Dermis blood vessel endothelial cell (primary cell): ENCODE data around the gene CLCA1. TPM values are rescaled to one million over a fixed set of nuclear protein-coding genes. Genes with fewer than 3 reads are reported as not detected.
A peak's percentile ranks its signal among the peaks of the same experiment; 100 is the strongest.

Experiments used
- DNase-seq: peaks from one replicate; pipeline ENCODE4 v3.0.0; 2010
- total RNA-seq: library from RNA; depleted of rRNA; stranded (reverse); fragments of >200 nt; gene quantifications from 2 replicates; pipeline ENCODE4 v1.2.3, GENCODE V29; 2014

Gene CLCA1
- total RNA-seq, 1 donor from 2014 or later, result not detected

DNA sequence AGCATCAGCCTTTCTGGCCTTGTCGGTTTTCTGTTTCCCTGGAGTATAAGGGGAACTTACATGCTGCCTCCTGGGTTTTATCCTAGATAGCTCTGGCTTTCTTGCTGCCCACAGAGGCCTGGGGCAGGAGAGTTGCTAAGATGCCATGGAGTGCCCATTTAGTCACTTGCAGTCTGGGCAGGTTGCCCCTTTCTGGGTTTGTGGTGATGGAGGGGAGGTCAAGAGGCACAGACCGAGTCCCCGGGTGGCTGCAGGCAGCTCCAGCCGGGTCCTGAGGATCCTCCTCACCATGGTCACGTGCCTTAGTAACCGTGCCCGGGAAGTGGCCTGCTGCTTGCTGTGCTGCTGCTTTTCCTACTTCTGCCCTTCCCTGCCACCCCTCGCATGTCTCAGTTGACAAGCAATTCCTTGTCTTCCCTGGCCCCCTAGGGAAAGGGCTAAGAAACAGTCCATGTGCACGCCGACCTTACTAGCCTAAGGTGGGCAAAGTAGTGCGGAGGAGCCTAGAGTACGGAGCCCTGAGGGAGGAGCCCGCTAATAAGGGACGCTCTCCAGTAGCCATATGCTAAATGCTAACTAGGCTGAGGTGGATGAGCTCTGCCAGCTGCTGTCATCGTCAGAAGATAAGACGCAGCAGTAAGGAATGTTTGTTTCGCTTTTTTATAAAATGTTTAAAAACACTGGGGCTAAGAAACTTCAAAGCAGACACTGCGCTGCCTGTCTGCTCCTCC is 34.8 kb downstream of the CLCA1 start:
- no peak for DNase-seq

DNA sequence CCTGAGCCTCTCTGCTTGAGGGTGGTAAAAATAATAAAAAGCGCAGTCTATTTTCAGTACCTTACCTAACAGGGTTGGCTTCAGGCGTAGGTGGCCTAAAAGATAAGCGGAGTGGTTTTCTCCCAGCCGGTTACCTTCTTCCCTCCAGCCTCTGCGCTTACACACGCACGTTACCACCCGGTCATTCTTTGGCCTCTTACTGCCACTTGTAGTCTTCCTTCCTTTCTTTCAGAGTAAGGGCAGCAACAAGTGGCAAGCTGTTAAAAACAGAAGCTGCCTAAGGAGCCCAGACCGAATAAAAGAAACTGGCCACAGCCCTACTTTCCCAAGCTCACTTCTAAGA is 35.4 kb downstream of the CLCA1 start:
- DNase-seq, result no peak

DNA sequence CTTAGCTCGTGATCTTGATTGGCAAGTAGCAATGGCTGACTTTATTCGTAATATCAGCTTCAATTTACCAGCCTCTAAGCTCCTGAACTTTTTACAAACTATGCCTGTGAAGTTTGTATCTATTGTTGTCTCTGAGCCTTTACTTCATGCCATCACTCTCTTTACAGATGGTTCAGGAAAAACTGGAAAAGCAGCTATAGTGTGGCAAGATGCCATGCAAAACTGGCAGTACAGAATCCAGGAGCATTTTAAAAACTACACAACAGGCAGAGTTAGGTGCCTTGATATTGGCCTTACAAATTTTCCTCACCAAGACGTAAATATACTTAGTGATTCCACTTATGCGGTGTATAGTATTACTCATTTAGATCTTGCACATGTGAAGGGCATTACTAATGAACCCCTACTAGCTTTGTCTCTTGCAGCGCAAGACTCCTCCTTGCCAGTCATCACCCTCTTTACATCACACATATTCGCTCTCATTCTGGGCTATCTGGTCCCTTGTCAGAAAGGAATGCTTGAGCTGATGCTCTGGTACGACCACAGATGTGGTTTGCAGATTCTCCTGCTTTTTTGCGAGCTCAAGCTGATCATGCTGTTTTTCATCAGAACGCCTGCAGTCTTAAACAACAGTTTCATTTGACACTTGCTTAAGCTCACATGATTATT is 36.3 kb downstream of the CLCA1 start:
- DNase-seq, result no peak

DNA sequence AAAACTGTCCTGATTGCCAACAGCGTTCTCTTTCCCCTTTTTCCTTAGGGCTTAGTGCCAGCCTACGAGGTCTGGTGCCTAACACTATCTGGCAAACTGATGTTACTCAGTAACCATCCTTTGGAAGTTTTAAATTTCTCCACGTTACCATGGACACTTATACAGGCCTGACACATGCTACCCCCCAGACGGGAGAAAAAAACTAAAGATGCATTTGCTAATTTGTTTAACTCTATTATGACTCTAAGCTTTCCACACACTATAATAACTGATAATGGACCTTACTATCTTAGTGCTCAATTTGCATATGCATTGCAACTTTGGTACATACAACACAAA is 36.8 kb downstream of the CLCA1 start:
- no peak for DNase-seq

DNA sequence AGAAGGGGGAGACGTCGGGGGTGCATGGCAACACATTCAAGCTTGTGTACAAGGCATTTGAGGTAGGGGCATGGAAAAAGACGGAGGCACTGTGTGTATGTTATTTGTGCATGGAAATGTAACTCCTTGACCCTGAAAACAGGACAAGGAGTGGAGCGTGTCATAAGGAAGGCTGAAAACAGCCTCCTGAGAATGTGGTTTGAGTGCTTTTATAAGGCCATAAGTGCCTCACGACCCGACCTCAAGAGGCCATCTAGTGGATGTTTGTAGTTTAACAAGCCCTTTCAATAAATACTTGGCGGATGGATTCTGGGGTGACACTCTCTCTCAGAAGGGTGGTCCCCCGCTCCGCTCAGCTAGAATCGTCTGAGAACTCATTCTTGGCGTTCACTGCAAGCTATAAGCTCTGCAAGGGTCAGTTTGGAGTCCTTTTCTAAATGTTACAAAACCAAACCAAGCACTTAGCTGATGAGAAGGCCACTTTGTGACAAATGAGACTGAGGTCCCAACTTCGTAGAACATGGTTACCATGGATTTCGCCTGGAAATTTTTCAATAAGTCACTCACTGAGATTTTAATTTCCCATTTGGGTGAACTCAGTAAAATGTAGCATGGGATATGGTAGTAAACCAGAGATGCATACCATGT is 39.3 kb downstream of the CLCA1 start:
- DNase-seq, result peak; percentile 51

DNA sequence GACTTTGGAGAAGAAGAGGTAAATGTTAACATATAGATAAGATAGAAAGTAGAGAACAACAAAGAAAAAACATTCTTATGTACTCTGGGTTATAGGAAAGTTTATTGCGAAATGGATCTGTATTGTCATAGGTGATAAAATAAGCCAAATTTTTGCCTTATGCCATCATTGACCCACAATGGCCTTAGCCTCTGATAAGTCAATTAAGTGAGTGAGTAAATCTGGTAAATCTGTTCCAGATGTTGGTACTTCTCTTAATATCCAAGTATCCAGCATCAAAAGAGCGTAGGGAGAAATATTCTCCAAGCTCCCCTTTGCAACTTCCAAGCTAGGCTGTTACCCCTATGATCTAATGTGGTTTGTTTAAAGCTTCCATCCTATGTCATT is 39.8 kb downstream of the CLCA1 start:
- DNase-seq, result no peak

DNA sequence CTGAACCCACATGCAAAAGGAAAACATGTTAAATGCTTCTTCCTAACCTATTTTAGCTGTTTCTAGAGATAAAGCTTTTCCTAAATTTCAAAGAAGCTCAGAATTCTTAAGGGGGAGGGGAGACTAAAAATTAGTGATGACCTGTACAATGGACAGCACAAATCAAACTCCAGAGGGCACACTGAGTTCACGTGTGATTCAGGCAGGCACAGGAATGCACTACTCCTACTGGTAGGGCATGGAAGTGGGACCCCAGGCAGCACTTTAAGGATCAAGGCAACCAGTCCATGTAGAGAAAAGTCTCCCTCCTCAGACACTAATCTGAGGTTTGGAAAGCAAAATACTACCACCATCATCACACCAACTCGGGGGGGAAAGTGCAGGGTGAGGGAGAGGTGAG is 46.9 kb downstream of the CLCA1 start:
- DNase-seq, result peak; percentile 62

DNA sequence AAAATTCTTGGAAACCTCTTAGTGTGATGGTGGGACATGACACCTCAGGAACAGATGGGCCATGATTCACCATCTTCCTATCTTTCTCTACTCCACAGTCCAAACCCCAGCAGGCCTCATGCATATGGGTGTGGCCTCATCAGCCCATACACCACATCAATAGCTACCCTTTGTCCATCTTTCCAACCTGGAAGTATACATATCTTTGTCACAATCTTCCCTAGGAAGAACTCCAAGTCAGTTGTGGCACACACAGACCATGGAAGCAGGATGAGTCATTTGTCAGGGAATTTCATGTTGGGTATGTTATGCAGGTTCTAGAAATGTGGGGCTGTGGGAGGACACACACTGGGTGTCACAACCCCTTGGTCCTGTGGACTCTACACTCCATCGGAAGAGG is 47.6 kb downstream of the CLCA1 start:
- no peak for DNase-seq

DNA sequence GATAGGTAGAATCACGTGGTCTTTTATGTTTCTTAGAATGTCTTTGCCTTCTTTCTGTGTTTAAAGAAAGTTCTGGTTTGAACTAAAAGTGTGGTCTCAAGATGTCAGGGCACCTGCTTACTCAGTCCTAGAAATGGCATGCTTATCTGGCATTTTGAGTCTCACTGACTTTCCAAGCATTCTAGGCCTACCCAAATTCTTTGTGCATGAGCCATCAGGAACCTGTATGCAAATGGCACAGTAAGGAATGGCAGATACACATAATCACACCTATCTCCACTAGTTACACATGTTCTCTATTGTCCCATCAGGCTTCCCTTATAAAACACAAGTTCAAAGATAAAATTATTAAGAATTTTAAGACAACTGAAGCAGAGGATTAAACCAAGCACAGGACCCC is 48.6 kb downstream of the CLCA1 start:
- no peak for DNase-seq

DNA sequence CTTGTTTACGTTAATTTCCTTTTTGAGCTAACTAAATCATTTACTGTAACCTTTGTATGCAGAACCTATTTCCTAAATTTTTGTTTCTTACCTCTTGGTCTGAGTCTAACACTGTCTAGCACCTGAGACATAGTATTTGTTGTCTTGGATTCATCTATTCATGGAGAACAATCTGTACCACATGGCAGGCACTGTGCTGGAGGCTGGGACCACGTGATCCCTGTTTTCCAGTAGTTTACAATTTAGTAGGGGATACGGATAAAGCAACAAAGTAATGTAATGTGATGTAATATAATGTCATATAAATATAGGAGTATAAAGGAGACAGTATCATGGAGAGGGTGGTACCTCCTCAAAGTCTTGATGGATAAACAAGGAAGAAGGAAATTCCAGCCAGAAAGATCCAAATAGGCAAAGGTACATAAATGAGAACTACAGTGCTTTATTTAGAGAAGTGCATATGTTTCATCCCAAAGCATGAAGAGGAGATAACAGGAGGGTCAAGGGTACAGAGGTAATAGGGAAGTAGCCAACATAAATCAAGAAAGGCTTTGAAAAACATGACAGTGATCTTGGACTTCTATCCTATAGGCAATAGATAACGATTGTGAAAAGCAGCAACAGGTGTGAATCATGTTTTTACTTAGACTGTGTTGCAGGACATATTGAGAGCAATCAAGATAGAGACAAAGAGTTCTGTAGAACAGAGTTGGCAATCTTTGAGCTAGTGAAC is 52.2 kb downstream of the CLCA1 start:
- DNase-seq, result no peak

DNA sequence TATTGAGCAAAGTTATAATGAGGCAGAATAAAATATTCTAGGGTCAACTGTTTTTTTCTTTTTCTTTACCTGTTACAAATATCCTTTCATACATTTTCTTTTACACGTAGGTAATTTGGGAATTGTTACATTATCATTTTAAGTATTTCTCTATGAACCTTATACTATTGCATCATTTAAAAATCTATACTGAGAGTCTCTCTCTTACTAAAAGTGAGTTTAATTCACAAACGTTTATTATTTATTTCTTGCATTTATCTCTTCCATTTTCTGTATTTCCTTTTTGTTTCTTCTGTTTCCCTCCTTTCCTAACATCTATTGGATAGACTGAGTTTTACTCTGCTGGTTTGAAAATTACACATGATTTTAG is 52.8 kb downstream of the CLCA1 start:
- no peak for DNase-seq

DNA sequence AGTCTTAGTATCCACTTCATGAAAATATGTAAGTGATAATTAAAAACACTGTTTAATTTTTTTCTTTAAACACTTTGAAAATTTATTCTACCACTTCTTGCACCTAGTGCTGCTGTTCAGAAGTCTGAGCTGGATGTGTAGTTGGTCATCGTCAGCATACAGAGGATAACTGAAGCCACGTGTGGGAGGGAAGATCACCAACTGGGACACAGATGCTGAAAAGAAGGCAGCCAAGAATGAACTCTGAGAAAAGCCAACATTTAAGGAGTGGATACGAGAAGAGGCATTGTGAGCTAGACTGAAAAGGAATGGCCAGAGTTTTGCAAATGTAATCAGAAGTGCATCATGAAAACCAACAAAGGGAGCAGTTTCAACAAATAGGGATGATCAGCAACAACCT is 53.5 kb downstream of the CLCA1 start:
- no peak for DNase-seq

DNA sequence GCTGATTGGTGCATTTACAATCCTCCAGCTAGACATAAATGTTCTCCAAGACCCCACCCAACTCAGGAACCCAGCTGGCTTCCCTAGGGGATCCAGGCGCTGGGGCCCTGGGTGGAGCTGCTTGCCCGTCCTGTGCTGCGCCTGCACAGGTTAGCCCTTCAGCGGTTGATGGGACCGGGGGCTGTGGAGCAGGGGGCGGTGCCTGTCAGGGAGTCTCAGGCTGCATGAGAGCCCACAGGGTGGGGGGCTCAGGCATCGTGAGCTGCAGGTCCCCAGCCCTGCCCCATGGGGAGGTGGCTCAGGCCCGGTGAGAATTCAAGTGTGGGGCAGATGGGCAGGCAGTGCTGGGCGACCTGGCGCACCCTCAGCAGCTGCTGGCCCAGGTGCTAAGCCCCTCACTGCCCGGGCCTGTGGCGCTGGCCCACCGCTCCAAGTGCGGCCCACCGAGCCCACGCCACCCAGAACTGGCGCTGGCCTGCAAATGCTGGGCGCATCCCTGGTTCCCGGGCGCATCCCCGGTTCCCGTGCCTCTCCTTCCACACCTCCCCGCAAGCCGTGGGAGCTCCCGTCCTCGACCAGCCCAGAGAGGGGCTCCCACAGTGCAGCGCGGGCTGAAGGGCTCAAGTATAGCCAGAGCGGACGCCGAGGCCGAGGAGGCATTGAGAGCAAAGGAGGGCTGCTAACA is 55.1 kb downstream of the CLCA1 start:
- no peak for DNase-seq

DNA sequence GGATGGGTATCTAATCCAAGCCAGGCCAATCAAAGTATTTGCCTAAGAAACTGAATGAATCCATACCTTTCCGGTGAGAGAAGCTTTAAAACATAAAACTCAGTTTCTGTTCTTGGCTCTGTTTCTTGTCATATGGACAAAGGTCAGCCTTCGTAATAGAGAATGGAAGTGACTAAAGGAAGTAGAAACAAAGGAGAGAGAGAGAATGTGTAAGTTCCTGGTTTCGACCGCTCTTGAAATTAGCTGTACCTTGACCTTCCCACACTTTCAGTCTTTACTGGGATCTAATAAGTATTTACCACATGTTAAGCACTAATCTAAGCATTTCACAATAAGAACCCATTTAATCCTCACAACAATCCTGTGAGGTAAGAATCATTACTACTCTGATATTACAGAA is 58.6 kb downstream of the CLCA1 start:
- DNase-seq, result peak; percentile 53

DNA sequence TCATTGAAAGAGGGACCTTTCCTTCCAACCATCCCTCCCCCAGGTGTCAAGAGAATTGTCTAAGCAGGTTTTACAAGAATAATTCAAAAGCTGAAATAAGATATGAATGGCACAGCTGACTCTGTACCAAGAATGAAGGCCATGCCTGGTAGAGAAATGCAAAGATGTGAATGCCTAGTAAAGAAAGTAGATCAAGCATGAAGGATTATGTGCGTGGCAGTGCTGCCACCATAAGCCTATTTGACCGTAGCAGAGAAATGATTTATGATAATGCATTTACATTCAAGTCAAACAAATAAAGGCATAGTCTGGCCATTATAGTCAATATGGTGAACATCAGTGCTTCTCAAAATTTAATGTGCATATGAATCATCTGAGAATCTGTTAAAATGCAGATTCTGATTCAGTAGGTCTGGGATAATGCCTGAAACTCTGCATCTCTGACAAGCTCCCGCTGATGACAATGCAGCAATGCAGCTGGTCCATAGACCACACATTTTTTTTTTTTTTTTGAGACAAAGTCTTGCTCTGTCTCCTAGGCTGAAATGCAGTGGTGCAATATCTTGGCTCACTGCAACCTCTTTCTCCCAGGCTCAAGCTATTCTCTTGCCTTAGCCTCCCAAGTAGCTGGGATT is 61.6 kb downstream of the CLCA1 start:
- DNase-seq, result no peak

DNA sequence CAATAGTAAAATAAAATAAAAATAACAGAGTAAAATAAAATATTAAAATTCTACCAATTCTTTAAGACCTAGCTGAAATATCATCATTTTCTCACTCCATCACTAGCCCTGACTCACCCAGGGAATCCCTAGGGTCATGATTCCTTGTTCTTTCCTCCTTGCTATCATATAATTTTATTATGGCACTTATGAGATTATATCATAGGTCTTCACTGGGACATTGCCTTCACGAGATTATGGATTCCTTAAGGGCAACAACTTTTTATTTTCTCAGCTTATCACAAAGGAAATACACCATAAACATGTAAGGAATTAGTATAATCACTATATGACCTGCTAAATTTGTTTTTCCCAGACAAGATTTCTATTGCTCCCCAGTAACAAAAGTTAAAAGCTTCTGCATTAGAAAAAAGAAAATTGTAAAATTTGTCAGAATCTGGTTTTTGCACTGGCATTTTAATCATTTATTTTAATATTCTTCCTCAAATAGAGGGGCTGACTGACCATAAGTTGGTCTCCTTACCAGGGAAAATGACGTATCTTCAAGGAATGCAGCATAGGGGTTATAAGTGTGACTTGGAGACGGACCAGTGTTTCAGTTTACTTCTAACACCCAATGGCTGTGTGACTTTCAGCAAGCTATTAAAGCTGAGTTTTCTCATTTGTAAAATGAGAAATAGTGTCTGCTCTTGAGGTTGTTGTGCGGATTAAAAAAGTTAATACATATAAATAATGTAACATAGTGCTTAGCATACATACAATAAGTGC is 69.4 kb downstream of the CLCA1 start:
- DNase-seq, result no peak

DNA sequence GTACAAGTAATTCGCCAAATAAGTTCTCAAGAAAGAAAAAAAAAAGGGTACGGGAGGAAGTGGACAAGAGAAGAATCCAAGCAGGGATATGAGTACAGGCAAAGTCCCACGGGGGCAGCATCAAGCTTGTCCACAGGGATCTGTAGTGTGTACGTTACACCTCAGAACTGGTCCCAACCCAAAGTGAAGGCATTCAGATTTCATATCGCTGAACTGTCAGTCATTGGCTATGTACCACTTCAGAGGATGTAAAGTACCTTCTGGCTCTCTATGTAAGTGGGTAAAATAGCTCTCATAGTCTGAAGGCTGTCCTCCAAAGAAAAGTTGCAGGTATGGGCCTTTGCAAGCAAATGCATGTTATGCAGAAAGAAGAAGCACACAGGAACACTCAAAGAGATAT is 70.0 kb downstream of the CLCA1 start:
- no peak for DNase-seq

DNA sequence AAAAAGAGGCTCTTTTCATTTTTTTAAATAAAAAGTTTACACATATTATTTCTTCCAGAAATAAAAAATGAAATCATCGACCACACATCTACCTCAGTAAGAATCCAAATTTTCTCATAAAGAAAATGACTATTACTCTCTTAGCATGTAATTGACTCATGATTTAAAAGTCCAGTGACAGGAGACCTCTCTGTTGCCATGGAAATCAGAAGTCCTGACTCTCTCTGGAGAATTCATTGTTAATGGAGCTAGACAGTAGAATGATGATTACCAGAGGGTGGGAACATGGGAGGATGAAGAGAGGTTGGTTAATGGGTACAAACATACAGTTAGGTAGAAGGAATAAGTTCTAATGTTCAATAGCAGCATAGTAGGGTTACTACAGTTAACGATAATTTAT is 73.1 kb downstream of the CLCA1 start:
- no peak for DNase-seq

DNA sequence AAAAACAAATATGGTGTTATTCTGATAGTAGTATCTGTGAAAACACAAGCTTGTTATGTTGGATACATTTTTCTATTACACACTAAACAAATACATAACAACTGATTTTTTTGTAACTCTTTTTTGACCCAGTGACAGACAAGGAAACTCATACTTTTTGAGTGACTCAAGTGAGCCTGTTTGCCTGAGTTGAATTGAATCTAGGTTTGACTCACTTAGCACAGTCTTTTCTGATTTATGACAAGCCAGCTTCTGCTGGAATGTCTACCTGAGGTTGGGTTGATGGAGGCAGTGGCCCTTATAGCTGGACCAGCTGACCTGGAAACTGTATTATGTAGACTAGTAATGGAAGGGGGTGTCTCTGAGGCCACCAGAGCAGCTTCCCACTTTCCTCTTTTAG is 73.9 kb downstream of the CLCA1 start:
- DNase-seq, result no peak

DNA sequence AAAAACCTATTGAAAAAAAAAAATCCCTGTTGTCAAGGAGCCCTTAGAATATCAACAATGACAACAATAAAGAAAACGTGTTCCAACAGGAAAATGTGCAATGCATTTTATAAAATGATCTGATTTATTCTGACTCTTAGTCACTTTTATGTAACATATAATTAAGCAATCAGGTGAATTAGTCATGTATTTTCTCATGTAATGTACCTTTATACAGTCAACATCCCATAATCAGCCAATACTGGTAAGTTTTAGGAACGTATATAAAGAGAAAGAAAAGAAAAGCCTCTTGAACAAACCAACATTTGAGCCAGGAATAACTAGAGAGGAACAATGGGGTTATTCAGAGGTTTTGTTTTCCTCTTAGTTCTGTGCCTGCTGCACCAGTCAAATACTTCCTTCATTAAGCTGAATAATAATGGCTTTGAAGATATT is 78.1 kb downstream of the CLCA1 start, which contains the start of gene CLCA4:
TSS of gene CLCA4 (plus strand) at position 292 of the 435 bp plus-strand sequence. CDS start at position 334, 42 bp downstream.
- peak; percentile 10 for DNase-seq

DNA sequence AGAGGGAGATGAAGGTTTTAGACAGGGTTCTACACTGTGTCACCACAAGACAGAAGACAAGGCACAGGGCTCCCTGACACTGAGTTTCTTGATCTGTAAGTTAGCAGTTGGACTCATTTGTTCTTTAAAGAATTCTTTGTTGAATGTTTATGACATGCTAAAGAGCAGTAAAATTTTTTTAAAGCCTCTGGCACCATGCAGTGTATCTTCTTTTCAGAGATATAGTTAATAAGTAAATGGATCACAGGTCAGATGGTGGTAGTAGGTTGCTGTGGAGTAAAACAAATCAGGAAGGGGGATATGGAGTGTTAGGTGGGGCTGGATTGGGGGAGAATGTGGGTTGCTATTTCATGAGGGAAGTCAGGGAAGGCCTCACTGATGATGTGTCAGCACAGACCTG is 80.1 kb downstream of the CLCA1 start:
- no peak for DNase-seq
